GM23338 (cell line): ENCODE data around the gene AKT1S1. TPM values are rescaled to one million over a fixed set of nuclear protein-coding genes. Genes with fewer than 3 reads are reported as not detected.

Experiments used
- ATAC-seq: fragments of 200-7000 bp; cut with Tn5 transposase; 3 replicates; pipeline ENCODE4 v1.9.1; 2020
- DNase-seq: peaks from one replicate; pipeline ENCODE4 v3.0.0-alpha.2; 2015; ENCODE audit warnings: low spot score
- H2AFZ ChIP-seq: fragments of 200-600 bp; sonication (generic); 2 replicates; pipeline ENCODE4 v1.8.0; 2016; ENCODE audit warnings: antibody characterized with exemption, mild to moderate bottlenecking, moderate library complexity
- H3F3A ChIP-seq: fragments of 200-600 bp; sonication (generic); replicated peaks from 2 replicates; pipeline ENCODE4 v1.8.0; 2017; ENCODE audit warnings: antibody characterized with exemption, mixed run types, low read depth
- H3K27ac ChIP-seq: fragments of 200-600 bp; sonication (generic); 2 replicates; pipeline ENCODE4 v1.6.1; 2016; ENCODE audit warnings: low read depth
- H3K27me3 ChIP-seq: fragments of 200-600 bp; sonication (generic); 2 replicates; pipeline ENCODE4 v1.8.0; 2016; ENCODE audit warnings: mild to moderate bottlenecking, mixed run types, moderate library complexity; ENCODE audit not compliant: insufficient read depth
- H3K36me3 ChIP-seq: fragments of 200-600 bp; sonication (generic); 2 replicates; pipeline ENCODE4 v1.8.0; 2016; ENCODE audit warnings: mild to moderate bottlenecking; ENCODE audit not compliant: insufficient read depth
- H3K4me1 ChIP-seq: fragments of 200-600 bp; sonication (generic); 2 replicates; pipeline ENCODE4 v1.8.0; 2016; ENCODE audit warnings: mild to moderate bottlenecking, moderate library complexity; ENCODE audit not compliant: insufficient read depth
- H3K4me2 ChIP-seq: fragments of 200-600 bp; sonication (generic); 2 replicates; pipeline ENCODE4 v1.7.1; 2017; ENCODE audit warnings: mixed run types
- H3K4me3 ChIP-seq: fragments of 200-600 bp; sonication (generic); 2 replicates; pipeline ENCODE4 v1.6.1; 2016; ENCODE audit warnings: mixed run types
- H3K79me2 ChIP-seq: fragments of 200-600 bp; sonication (generic); replicated peaks from 2 replicates; pipeline ENCODE4 v1.8.0; 2017; ENCODE audit warnings: mild to moderate bottlenecking; ENCODE audit not compliant: insufficient read depth
- H3K9me2 ChIP-seq: fragments of 200-600 bp; sonication (generic); 2 replicates; pipeline ENCODE4 v1.8.0; 2017; ENCODE audit not compliant: insufficient read depth
- H4K20me1 ChIP-seq: fragments of 200-600 bp; sonication (generic); replicated peaks from 2 replicates; pipeline ENCODE4 v1.8.0; 2017; ENCODE audit warnings: mild to moderate bottlenecking; ENCODE audit not compliant: insufficient read depth
- H3K27ac Mint-ChIP-seq: 2 replicates; pipeline ENCODE4 v1.8.0; 2020; ENCODE audit warnings: inconsistent platforms, mild to moderate bottlenecking, moderate library complexity, mixed read lengths
- H3K27me3 Mint-ChIP-seq: 3 replicates; pipeline ENCODE4 v1.8.0; 2022; ENCODE audit warnings: low read depth, mild to moderate bottlenecking, moderate library complexity, mixed read lengths, inconsistent platforms; ENCODE audit not compliant: insufficient read depth, poor library complexity
- H3K36me3 Mint-ChIP-seq: 3 replicates; pipeline ENCODE4 v1.8.0; 2021; ENCODE audit warnings: low read depth, mild to moderate bottlenecking, inconsistent platforms, moderate library complexity, mixed read lengths
- H3K4me1 Mint-ChIP-seq: 3 replicates; pipeline ENCODE4 v1.8.0; 2020; ENCODE audit warnings: mild to moderate bottlenecking, inconsistent platforms, mixed read lengths
- H3K4me3 Mint-ChIP-seq: 3 replicates; pipeline ENCODE4 v1.8.0; 2021; ENCODE audit warnings: moderate library complexity, mild to moderate bottlenecking, inconsistent platforms, mixed read lengths
- H3K9me3 Mint-ChIP-seq: 3 replicates; pipeline ENCODE4 v1.8.0; 2020; ENCODE audit warnings: moderate library complexity, mild to moderate bottlenecking, inconsistent platforms, mixed read lengths
- CREB1 ChIP-seq: fragments of 250-450 bp; sonication (Bioruptor Pico); IDR thresholded peaks from 2 replicates; pipeline ENCODE4 v1.5.0; 2020; ENCODE audit warnings: low read depth, mild to moderate bottlenecking, moderate library complexity
- ETS1 ChIP-seq: IDR thresholded peaks from 2 replicates; pipeline ENCODE4 v1.6.1; 2016; ENCODE audit warnings: antibody characterized with exemption
- EZH2 ChIP-seq: fragments of 200-600 bp; sonication (generic); IDR thresholded peaks from one replicate; pipeline ENCODE4 v1.8.0; 2017; ENCODE audit warnings: antibody characterized with exemption, mild to moderate bottlenecking, low read depth; ENCODE audit not compliant: unreplicated experiment
- EZH2phosphoT487 ChIP-seq: fragments of 200-600 bp; sonication (generic); IDR thresholded peaks from one replicate; pipeline ENCODE4 v1.8.1; 2018; ENCODE audit warnings: antibody characterized with exemption; ENCODE audit not compliant: unreplicated experiment
- JUNB ChIP-seq: IDR thresholded peaks from one replicate; pipeline ENCODE4 v1.6.1; 2016; ENCODE audit warnings: antibody characterized with exemption; ENCODE audit not compliant: unreplicated experiment
- POLR2AphosphoS5 ChIP-seq: IDR thresholded peaks from 2 replicates; pipeline ENCODE4 v1.6.1; 2016; ENCODE audit warnings: antibody characterized with exemption, low read depth
- REST ChIP-seq: IDR thresholded peaks from one replicate; pipeline ENCODE4 v1.6.1; 2018; ENCODE audit warnings: antibody characterized with exemption; ENCODE audit not compliant: unreplicated experiment
- ZNF114 ChIP-seq: fragments of 250-450 bp; sonication (Bioruptor Pico); IDR thresholded peaks from 2 replicates; pipeline ENCODE4 v1.5.0; 2020; ENCODE audit warnings: mild to moderate bottlenecking, moderate library complexity
- polyA plus RNA-seq: library from polyadenylated mRNA; unstranded; fragments of >200 nt; fragmentation: Nextera tagmentation; extraction: Ambion mirVana; gene quantifications from 2 replicates; pipeline ENCODE4 v1.2.1, GENCODE V29; 2016
- total RNA-seq: library from RNA; depleted of rRNA; stranded (reverse); fragments of >200 nt; shearing (Covaris generic); gene quantifications from 2 replicates; pipeline ENCODE4 v1.2.3, GENCODE V29; 2014
- TF ChIP-seq, protein P1 (sequence below), 2 experiments: fragments of 200-600 bp in 1 of 2; sonication (generic) in 1 of 2; conservative IDR thresholded peaks; 2 replicates each; pipeline versions ENCODE4 v1.5.1 to v1.6.1; 2016 to 2017; ENCODE audit warnings: antibody characterized with exemption in 2 of 2, low read depth in 2 of 2, mild to moderate bottlenecking in 2 of 2, moderate library complexity in 1 of 2

AKT1S1 gene
- total and polyA plus RNA-seq, 2 experiments from 2014 or later = 21.5 to 28.6 TPM

- H3K36me3 ChIP-seq = no peaks in the 10 kb centered on the region
- no peak overlapping the region for H3K27ac ChIP-seq
- DNase-seq (no peak), ATAC-seq (no peak)
- H3K4me1 ChIP-seq = no peaks in the 10 kb centered on the region
- no peaks in the 10 kb centered on the region for H3K27me3 ChIP-seq
- H3K36me3 Mint-ChIP-seq = peaks cover 23% of the 10 kb centered on the region
- H3K27ac Mint-ChIP-seq = no peak overlapping the region
- H3K9me2 ChIP-seq = 0 out of 2 replicates have a peak, but pooled peaks cover 3% of the 10 kb centered on the region
- H3K9me3 Mint-ChIP-seq = no peaks in the 10 kb centered on the region; the same call in 1 of the 3 replicates
- TF ChIP-seq JUNB (no peak), REST (no peak), ZNF114 (no peak), EZH2phosphoT487 (no peak), EZH2 (no peak), POLR2AphosphoS5 (no peak), ETS1 (no peak), CREB1 (CRISPR knock-in tag) (no peak)
- TF ChIP-seq, protein P1, sequence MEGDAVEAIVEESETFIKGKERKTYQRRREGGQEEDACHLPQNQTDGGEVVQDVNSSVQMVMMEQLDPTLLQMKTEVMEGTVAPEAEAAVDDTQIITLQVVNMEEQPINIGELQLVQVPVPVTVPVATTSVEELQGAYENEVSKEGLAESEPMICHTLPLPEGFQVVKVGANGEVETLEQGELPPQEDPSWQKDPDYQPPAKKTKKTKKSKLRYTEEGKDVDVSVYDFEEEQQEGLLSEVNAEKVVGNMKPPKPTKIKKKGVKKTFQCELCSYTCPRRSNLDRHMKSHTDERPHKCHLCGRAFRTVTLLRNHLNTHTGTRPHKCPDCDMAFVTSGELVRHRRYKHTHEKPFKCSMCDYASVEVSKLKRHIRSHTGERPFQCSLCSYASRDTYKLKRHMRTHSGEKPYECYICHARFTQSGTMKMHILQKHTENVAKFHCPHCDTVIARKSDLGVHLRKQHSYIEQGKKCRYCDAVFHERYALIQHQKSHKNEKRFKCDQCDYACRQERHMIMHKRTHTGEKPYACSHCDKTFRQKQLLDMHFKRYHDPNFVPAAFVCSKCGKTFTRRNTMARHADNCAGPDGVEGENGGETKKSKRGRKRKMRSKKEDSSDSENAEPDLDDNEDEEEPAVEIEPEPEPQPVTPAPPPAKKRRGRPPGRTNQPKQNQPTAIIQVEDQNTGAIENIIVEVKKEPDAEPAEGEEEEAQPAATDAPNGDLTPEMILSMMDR (conservative IDR thresholded peaks at IDR 0.05; ENCODE audit: low read depth in 2 of 2) = no peak
- no peak overlapping the region for H3K4me3 Mint-ChIP-seq
- 0 out of 2 replicates have a peak, but pooled peaks cover 3% of the 10 kb centered on the region for H3K79me2 ChIP-seq
- H3F3A ChIP-seq = 0 out of 2 replicates have a peak, but pooled peaks cover 7% of the 10 kb centered on the region
- no peak overlapping the region for H2AFZ ChIP-seq
- peaks cover 12% of the 10 kb centered on the region for H3K27me3 Mint-ChIP-seq
- peaks cover 6% of the 10 kb centered on the region for H3K4me1 Mint-ChIP-seq
- no peak overlapping the region for H3K4me3 ChIP-seq
- peaks cover 7% of the 10 kb centered on the region; the same call in 1 of the 2 replicates for H4K20me1 ChIP-seq
- H3K4me2 ChIP-seq = no peak overlapping the region
Measured at GRCh38 chr19:49843265-49843664, 33.9 kb downstream of the AKT1S1 start.
